ENCODE measurements around the gene RASSF3.

Gene RASSF3

GRCh38 chr12:64569923-64570691, 40.2 kb upstream of the RASSF3 start:
- DNase-seq (ENCODE audit: low read depth), result no peak
- no peak for TF ChIP-seq CTCF (IDR thresholded peaks at IDR 0.05; ENCODE audit: insufficient read depth, low read depth, low read length, missing control alignments)
- H3K4me3 ChIP-seq (ENCODE audit: low read depth, low read length), result no peak overlapping the region

- DNase-seq (ENCODE audit: low read depth), result peak; percentile 19
- no peak overlapping the region for H3K4me3 ChIP-seq (ENCODE audit: low read depth, low read length)
- no peak for TF ChIP-seq CTCF (IDR thresholded peaks at IDR 0.05; ENCODE audit: insufficient read depth, low read depth, low read length, missing control alignments)
Observed at GRCh38 chr12:64571411-64571810, 38.9 kb upstream of the RASSF3 start.

GRCh38 chr12:64572241-64572640, 38.1 kb upstream of the RASSF3 start:
- TF ChIP-seq CTCF (IDR thresholded peaks at IDR 0.05; ENCODE audit: insufficient read depth, low read depth, low read length, missing control alignments), result no peak
- DNase-seq (ENCODE audit: low read depth), result no peak
- H3K4me3 ChIP-seq (ENCODE audit: low read depth, low read length), result no peak overlapping the region

- DNase-seq (ENCODE audit: low read depth), result no peak
- TF ChIP-seq CTCF (IDR thresholded peaks at IDR 0.05; ENCODE audit: insufficient read depth, low read depth, low read length, missing control alignments), result no peak
Observed at GRCh38 chr12:64574837-64575236, 35.5 kb upstream of the RASSF3 start.

GRCh38 chr12:64577046-64577445, 33.2 kb upstream of the RASSF3 start:
- no peak for DNase-seq (ENCODE audit: low read depth)
- TF ChIP-seq CTCF (IDR thresholded peaks at IDR 0.05; ENCODE audit: insufficient read depth, low read depth, low read length, missing control alignments), result no peak
- H3K4me3 ChIP-seq (ENCODE audit: low read depth, low read length), result no peak overlapping the region

More at GRCh38 chr12:64574837-64575236, 35.5 kb upstream of the RASSF3 start:
- H3K4me3 ChIP-seq (ENCODE audit: low read depth, low read length), result no peak overlapping the region

- no peak for TF ChIP-seq CTCF (IDR thresholded peaks at IDR 0.05; ENCODE audit: insufficient read depth, low read depth, low read length, missing control alignments)
- no peak overlapping the region for H3K4me3 ChIP-seq (ENCODE audit: low read depth, low read length)
- no peak for DNase-seq (ENCODE audit: low read depth)
Observed at GRCh38 chr12:64578566-64578965, 31.7 kb upstream of the RASSF3 start.

GRCh38 chr12:64580681-64581080, 29.6 kb upstream of the RASSF3 start:
- no peak for TF ChIP-seq CTCF (IDR thresholded peaks at IDR 0.05; ENCODE audit: insufficient read depth, low read depth, low read length, missing control alignments)
- DNase-seq (ENCODE audit: low read depth), result no peak
- no peak overlapping the region for H3K4me3 ChIP-seq (ENCODE audit: low read depth, low read length)

All from GM12865 (cell line).